ENCODE data around the gene RPN2.

Gene RPN2

GRCh38 chr20:37219751-37220668 is 40.9 kb downstream of the RPN2 start:
- DNase-seq = no peak

GRCh38 chr20:37220731-37221130 is 41.6 kb downstream of the RPN2 start:
- DNase-seq = no peak

- DNase-seq = no peak
Observed at GRCh38 chr20:37222086-37222485, 43.0 kb downstream of the RPN2 start.

- no peak for DNase-seq
Observed at GRCh38 chr20:37223053-37223452, 43.9 kb downstream of the RPN2 start.

GRCh38 chr20:37225146-37225545 is 46.0 kb downstream of the RPN2 start:
- DNase-seq = no peak

GRCh38 chr20:37226889-37227288 is 47.8 kb downstream of the RPN2 start:
- DNase-seq = no peak

GRCh38 chr20:37228082-37228481 is 49.0 kb downstream of the RPN2 start:
- no peak for DNase-seq

GRCh38 chr20:37228656-37229055 is 49.5 kb downstream of the RPN2 start:
- no peak for DNase-seq

- no peak for DNase-seq
Observed at GRCh38 chr20:37229357-37229756, 50.2 kb downstream of the RPN2 start.

- no peak for DNase-seq
Observed at GRCh38 chr20:37230200-37230599, 51.1 kb downstream of the RPN2 start.

GRCh38 chr20:37231947-37232630 is 53.0 kb downstream of the RPN2 start:
- no peak for DNase-seq

- no peak for DNase-seq
Observed at GRCh38 chr20:37233548-37234253, 54.6 kb downstream of the RPN2 start.

GRCh38 chr20:37234254-37234581 is 55.1 kb downstream of the RPN2 start:
- no peak for DNase-seq

GRCh38 chr20:37235065-37235464 is 55.9 kb downstream of the RPN2 start:
- DNase-seq = no peak

- no peak for DNase-seq
Observed at GRCh38 chr20:37236462-37236861, 57.3 kb downstream of the RPN2 start.

- no peak for DNase-seq
Observed at GRCh38 chr20:37237656-37238055, 58.5 kb downstream of the RPN2 start.

- no peak for DNase-seq
Observed at GRCh38 chr20:37238426-37238825, 59.3 kb downstream of the RPN2 start.

- DNase-seq = no peak
Observed at GRCh38 chr20:37238935-37239451, 59.9 kb downstream of the RPN2 start.

GRCh38 chr20:37240337-37241067 is 61.4 kb downstream of the RPN2 start:
- no peak for DNase-seq

- DNase-seq = no peak
Observed at GRCh38 chr20:37242503-37242902, 63.4 kb downstream of the RPN2 start.

GRCh38 chr20:37243076-37243936 is 64.2 kb downstream of the RPN2 start:
- no peak for DNase-seq

Measured in COR-L47 (cell line).